HG03442 (cell line): ENCODE measurements around the gene MBNL3.
"Not testable (repeated sequence)": the region's sequence is repeated elsewhere in the genome, so short reads cannot be mapped to it uniquely, and the experiment has no call there.

Experiments used
- ATAC-seq: cut with Tn5 transposase; IDR thresholded peaks from one replicate; pipeline ENCODE4 v1.9.1; 2021; ENCODE audit warnings: mild to moderate bottlenecking, moderate library complexity; ENCODE audit not compliant: unreplicated experiment

MBNL3 gene

DNA sequence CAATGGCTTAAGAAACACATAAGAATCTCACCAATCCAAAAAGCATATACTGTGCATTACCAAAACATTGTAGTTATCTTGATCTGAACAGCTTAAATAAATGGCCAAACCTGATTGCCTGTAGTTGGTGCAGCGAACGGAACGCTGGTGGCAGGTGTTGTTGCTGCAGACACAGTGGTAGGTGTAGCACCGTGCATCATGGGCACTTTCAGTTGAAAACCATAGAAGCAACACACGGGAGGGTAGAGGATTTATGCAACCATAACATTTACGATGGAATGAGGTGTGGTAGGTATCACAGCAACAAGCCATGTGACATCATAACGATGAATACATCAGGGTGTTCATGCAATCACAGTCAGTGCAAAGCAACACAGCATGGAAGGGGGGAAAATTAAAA lies 106.8 kb downstream of the MBNL3 start:
- ATAC-seq = no peak

DNA sequence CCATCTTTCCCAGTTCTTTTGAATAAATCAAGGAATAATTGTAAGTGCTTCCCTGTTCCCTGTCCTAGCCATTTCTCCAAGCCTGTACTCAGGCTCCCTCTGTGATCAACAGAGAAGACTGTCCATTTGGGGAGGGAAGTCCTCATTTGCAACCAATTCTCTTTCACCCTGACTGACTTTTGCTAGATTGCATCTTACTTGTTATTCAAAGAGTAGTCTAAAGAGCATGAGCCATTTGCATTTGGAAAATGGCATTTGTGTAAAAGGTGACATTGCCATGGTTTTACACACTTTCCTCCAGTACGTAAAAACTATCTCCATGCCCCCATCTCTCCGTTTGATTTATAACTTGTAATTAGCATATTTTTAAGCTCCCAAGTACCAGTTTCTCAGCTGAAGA lies 110.6 kb downstream of the MBNL3 start:
- no peak for ATAC-seq

DNA sequence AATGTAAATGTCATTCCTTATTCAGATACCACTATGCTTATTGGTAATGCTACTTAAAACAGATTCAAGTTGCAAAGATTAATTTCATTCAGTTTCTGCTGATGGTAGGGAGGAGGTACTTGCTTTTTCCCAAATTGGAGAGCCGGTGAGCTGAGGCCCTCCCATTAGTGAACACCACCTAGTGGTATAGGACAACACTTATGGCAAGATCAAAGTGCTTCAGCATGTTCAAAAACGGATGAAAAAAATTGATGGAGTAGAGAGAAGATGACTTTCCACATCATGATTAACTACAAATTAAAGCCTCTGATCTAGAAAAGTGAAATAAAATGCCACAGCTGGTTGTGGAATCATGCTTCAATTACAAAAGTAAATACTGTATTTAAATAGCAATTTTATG lies 112.9 kb downstream of the MBNL3 start:
- no peak for ATAC-seq

DNA sequence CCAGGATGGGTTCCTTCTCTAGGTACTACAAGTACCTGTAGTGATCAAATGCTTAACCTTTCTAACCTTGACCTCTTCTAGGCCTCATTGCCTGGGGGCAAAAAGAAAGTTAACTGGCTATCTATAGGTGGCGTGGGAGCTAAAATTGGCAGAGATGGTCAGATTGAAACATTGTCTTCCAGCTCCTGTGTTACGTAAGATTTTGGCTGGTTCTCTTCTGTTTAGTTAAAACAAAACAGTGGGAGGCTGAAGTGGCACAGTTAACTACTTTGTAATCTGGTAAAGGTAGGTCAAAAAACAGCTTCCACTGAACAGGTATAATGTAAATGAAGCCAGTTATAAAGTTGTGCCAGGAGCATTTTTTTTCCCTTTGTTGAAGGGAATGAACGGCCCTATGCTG lies 115.2 kb downstream of the MBNL3 start:
- no peak for ATAC-seq

DNA sequence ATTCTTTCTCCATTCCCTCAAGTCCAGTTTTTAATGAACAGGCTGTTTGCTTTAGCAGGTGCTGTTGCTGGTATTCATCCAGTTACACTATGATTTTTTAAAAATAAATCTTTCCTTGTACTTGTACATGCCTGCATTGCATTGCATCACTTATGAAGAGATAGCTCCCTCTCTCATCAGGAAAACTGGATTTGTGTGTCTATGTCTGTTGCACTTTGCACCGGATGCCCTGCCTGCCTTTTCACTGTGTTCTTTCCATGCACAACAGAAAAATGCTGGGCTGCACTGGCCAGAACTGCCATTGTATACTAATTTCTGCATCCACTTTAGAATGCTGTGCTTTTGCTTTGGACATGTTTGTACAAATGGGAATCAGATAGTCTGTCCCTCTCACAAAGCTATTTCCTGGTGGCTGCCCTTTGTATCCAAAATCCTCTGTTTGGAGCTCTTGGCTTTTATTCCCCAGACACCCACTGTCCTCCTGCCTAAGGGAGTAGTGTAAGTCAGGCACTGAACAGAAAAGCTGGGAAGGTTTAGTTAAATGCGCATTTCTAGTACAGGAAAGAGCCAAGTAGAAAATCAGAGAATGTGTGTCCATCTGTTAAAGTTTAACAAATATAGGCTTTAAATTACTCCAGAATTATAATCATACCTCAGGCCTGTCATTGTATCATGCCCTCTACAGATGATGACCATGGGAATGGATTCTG lies 119.1 kb downstream of the MBNL3 start:
- ATAC-seq = no peak

DNA sequence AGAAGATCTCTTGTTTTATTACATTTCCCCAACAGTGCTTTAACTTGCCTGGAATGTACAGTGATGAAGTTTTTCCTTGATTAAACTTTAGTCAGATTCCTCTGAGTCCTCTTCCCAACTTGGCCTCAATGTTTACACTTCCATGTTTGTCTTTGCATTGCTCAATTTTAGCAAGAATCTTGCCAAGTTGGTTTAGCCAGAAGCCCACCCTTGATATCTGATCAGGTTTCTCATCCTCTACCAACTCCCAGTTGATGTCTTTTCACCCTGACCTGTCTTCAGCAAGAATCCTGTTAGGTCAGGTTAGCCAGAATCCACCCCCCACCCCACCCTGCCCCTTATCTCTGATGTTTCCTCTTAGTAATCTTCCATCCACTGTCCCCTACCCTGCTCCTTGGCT lies 120.9 kb downstream of the MBNL3 start:
- no peak for ATAC-seq

DNA sequence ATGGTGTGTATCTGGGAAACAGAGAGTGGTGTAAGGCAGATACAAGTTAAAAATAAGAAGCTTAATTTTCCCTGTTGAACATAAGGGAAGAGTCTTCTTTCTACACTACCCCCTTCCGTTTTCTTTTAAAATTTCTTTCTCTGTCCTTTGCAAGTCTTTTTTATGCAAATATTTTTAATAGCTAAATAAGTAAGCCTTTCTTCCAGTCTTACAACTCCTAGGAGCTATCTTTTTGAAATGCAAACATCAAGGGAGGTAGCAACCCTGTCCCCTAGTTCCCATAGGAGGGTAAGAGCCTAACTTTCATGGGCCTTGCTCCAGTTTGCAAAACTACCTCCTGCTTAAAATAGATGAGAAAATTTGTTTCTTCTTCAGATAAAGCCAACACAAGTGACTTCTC lies 121.5 kb downstream of the MBNL3 start:
- no peak for ATAC-seq

DNA sequence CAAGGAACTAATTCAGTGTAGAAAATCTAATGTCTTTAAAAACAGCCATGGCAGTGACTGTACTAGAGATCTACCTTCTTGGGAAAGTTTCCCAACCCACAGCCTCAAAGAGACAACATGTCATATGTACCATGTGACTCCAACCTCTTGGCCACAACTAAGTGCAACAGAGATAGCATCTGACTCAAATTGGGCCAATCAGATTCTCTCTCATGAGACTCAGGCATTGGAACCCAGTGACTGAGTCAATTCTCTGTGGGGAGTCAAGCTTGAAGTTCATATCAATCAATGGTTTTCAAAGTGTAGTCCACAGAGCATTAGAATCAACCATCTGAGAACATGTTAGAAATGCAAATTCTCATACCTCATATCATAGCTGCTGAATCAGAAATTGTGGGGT lies 123.3 kb downstream of the MBNL3 start:
- no peak for ATAC-seq

DNA sequence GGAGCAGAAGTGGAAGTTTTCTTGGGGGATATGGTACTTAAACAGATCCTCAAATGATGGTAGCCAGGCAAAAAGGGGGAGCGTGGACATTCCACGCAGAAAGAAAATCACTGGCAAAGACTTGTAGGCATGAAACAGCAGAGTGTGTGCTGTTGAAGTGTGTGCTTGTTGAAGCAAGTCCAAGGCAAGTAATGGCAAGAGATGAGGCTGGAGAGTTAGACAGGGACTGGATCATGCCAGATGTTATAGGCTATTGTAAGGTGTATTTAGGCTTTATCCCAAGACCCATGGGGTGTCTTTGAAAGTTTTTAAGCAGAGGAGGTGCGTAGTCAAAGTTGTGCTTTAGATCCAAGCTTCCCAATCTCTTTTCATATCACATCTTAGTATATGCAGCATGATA lies 124.5 kb downstream of the MBNL3 start:
- ATAC-seq = no peak

DNA sequence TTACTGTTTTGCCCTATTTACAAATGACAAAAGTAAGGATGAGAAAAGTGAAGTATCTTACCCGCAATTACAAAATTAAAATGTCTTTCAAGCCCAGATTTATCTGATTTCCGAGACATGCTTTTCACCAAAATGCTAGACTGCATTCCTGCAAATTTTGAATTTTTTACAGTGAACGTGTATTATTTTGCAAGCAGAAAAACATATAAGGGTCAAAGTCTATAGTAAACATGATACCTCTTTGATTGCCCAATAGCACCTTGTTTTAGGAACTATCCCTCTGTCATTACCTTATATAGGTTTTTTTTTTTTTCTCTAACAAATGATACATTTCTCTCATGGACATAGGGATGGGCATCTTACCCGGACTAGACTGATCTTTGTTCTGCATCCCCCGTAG lies 135.4 kb downstream of the MBNL3 start:
- ATAC-seq = no peak

DNA sequence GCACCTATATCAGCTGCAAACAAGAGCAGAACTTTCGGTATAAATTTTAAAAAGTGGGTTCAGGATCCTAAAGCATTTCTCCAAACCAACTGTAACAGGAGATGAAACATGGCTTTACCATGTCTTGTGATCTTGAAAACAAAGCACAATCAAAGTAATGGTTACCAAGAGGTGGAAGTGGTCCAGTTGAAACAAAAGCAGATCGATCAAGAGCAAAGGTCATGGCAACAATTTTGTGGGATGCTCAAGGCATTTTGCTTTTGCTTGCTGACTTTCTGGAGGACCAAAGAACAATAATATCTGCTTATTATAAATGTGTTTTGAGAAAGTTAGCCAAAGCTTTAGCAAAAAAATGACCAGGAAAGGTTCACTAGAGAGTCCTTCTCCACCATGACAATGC lies 152.7 kb downstream of the MBNL3 start:
- no peak for ATAC-seq

DNA sequence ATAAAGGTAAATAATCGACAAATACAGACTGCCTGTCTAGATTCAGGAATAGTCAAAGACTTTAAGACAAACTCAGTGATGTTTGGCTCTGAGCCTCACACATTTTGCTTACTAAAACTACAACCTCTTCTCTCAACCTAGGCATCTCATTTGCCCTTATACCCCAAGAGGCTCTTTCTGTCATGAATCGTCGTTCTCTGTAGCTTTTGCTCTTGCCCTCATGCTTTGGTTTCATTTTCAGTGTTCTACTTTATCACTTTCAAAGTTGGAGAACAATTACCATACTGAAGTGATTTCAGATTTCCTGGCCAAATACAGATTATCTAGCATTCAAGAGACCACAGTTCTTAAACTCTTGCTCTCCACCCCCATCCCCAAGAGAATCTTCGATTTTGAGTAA lies 155.5 kb downstream of the MBNL3 start:
- ATAC-seq = no peak

DNA sequence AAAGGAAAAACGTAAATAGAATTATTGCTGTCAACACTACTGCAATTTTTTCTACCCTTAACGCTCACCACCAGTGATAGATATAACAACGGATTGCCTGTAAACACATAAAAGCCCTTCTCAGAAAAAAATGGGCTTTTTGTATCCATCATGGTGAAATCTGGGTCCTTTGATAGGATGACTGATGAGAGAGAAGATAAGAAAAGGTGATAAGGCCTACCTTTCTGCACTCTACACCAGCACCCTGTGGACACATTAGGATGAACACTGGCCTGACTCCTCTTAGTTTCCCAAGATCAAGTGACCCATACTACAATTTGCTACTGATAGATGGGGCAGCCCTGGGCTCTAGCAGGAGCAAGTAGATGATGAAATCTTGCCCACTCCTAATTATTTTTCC lies 157.3 kb downstream of the MBNL3 start:
- no peak for ATAC-seq

DNA sequence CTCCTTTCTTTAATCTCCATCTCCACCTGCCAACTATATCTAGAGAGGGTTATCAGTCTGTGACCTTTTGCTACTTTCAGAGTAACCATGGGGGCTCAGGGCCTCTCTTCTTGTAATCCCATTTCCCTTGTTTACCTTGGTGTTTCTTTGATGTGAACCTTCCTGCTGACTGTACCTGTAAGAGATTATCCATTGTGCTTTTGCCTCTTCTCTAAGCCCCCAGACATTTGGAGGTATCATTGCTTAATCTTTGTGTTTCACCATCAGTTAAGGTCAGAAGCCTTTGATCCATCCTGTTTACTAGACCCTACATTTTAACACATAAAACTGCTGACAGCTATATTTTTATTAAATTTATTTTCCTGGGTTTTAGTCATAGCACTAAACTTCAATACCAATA lies 157.8 kb downstream of the MBNL3 start:
- ATAC-seq = no peak

DNA sequence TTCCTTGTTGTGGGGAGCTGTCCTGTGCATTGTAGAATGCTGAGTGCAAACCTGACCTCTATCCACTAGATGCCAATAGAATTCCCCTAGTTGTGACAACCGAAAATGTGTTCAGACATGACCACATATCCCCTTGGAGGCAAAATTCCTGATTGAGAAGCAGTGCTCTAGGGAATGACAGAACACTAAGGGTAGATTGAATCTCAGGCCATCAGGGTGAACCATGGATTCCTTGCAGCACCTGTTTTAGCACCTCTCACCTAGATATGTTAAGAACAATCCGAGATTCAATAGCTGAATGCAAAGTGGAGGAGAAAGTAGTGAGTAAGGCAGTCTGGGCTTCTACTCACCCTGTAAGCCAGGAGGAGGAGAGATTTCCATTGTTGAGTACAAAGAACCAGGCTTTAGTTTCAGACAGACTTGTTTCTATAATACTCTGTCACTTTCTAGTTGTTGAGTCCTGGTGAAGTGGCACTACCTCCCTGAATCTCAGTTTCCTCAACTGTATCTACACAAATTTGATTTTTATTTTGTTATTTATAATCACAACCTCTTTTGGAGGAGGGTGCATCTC lies 158.6 kb downstream of the MBNL3 start:
- no peak for ATAC-seq

DNA sequence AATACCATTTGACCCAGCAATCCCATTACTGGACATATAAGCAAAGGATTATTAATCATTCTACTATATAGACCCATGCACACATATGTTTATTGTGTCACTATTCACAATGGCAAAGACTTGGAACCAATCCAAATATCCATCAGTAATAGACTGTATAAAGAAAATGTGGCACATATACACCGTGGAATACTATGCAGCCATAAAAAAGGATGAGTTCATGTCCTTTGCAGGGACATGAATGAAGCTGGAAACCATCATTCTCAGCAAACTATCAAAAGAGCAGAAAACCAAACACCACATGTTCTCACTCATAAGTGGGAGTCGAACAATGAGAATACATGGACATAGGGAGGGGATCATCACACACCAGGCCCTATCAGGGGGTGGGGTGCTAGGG lies 161.9 kb downstream of the MBNL3 start:
- not testable (repeated sequence) for ATAC-seq
